Tibial nerve (tissue), 4 donors: ENCODE data around the gene PNPLA2. TPM values are rescaled to one million over a fixed set of nuclear protein-coding genes. Genes with fewer than 3 reads are reported as not detected.

Experiments used
- DNase-seq, 2 donors: peaks; one replicate each; pipeline ENCODE4 v3.0.0-alpha.2; 2019; ENCODE audit warnings: low spot score in 2 of 2
- H3K27ac ChIP-seq, 4 donors: fragments of 200-600 bp; sonication (generic) in 3 of 4; one replicate each; pipeline ENCODE4 v1.5.1; 2017 to 2019; ENCODE audit warnings: mild to moderate bottlenecking in 1 of 4
- H3K27me3 ChIP-seq, 2 donors: fragments of 200-600 bp; sonication (generic) in 1 of 2; one replicate each; pipeline versions ENCODE4 v1.5.1 to v1.6.0; 2017 to 2019
- H3K36me3 ChIP-seq, 3 donors: fragments of 200-600 bp; sonication (generic); one replicate each; pipeline ENCODE4 v1.5.1; 2018 to 2019
- H3K4me1 ChIP-seq, 4 donors: fragments of 200-600 bp; sonication (generic) in 3 of 4; one replicate each; pipeline ENCODE4 v1.5.1; 2017 to 2019
- H3K4me3 ChIP-seq, 4 donors: fragments of 200-600 bp; sonication (generic) in 3 of 4; one replicate each; pipeline ENCODE4 v1.5.1; 2017 to 2019; ENCODE audit warnings: mild to moderate bottlenecking in 1 of 4, moderate library complexity in 1 of 4
- H3K9me3 ChIP-seq, 4 donors: fragments of 200-600 bp; sonication (generic) in 3 of 4; one replicate each; pipeline ENCODE4 v1.5.1; 2017 to 2019
- CTCF ChIP-seq, 5 experiments: fragments of 200-600 bp in 3 of 5; fragments of 450-650 bp in 2 of 5; sonication (generic) in 3 of 5; IDR thresholded peaks; one replicate each; pipeline ENCODE4 v1.5.1; 2016 to 2019; ENCODE audit warnings: antibody characterized with exemption in 5 of 5, mild to moderate bottlenecking in 3 of 5, moderate library complexity in 2 of 5
- EP300 ChIP-seq, 2 donors: sonication (generic); formaldehyde crosslinking; IDR thresholded peaks; one replicate each; pipeline ENCODE4 v1.6.1; 2017; ENCODE audit warnings: antibody characterized with exemption in 2 of 2, mild to moderate bottlenecking in 1 of 2
- POLR2A ChIP-seq, 2 donors: fragments of 450-650 bp; IDR thresholded peaks; one replicate each; pipeline ENCODE4 v1.6.1; 2017; ENCODE audit warnings: antibody characterized with exemption in 2 of 2, mild to moderate bottlenecking in 2 of 2, moderate library complexity in 2 of 2
- WGBS, 2 donors: methylation state at CpG; one replicate each; pipeline ENCODE4 v1.1.5; 2018; 5-methylcytosine and 5-hydroxymethylcytosine counted together
- total RNA-seq, 4 donors: library from RNA; depleted of rRNA; stranded (reverse); fragments of >200 nt; gene quantifications; one replicate each; pipeline ENCODE4 v1.1.0, GENCODE V29; 2016

Gene PNPLA2
- total RNA-seq, 4 donors from 2014 or later: 136 to 314 (median 187) TPM

GRCh38 chr11:782264-783174, 36.2 kb upstream of the PNPLA2 start:
- WGBS, 2 donors: 53 to 74% methylated on average over 21 to 28 of the region's 36 CpGs
- Histone ChIP-seq H3K4me3 (no peak overlapping the region), H3K4me1 (peaks cover 0 to 29% (median 12%) of the 10 kb centered on the region in 4 donors), H3K27me3 (peaks cover 0 to under 1% of the 10 kb centered on the region in 2 donors), H3K27ac (no peak overlapping the region), H3K36me3 (peaks cover 0 to 57% (median 0%) of the 10 kb centered on the region in 3 donors), H3K9me3 (no peaks in the 10 kb centered on the region)
- TF ChIP-seq POLR2A (IDR thresholded peaks at IDR 0.05): no peak
- TF ChIP-seq EP300 (IDR thresholded peaks at IDR 0.05): no peak
- no peak for TF ChIP-seq CTCF (IDR thresholded peaks at IDR 0.05)
- no peak for DNase-seq

DNA sequence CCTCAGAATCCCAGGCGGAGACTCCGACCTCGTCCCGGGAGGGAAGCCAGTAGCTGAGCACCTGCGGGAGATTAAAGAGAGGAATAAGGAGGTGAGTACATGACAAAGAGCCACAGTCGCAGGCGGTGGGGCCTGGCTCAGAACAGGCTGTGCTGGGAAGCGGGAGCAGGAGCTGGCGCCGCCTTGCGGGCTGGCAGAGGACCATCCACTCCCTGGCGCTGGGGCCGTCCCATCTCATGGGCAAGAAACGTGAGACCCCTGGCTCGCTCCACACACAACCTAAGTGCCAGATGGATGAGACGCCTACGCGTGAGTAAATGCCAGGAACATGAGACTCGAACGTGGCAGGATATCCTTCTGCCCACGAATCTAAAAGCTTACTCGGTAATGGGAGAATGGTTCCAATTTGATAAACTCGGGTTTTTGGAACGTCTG, 35.1 kb upstream of the PNPLA2 start:
- H3K4me3 ChIP-seq: no peak overlapping the region

DNA sequence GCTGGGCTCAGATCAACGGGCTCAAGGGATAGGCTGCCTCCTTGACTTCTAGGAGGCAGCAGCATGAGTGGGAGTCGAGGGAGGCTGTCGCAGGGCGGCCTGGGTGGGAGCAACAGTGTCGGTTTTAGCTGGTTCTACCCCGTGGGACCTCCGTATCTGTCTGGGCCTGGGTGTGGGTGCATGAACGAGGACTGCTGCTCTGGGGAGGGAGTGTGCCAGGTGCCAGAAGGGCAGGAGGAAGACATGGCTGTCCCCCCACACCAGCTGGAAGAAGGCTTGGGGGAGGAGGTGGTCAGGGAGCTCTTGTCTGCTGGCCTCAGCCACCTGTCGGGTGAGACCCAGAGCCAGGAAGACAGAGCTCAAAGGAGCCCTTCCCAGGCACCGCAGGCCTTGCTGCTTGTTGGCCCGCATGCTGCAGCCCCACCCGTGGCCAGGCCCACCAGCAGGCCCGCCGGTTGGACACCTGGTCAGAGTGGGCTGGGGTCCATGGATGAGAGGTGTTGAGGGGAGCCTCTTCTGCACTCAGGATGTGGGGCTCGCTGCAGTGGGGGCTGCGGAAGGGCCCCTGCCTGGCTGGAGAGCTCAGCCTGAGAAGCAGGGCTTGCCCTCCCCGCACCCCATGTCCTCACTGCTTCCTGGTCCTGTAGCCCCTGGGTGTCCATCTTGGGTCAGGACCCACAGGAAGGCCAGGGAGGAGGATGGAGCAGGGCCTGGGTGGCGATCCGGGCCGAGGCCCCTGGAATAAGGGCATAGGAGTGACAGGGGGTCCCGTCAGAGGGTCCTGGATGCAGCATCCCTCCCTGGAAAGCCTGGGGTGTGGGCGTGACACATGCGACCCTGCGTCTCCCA, 32.3 kb upstream of the PNPLA2 start:
- 69 to 74% methylated on average over 18 to 21 of the region's 24 CpGs for WGBS, 2 donors
- H3K27ac ChIP-seq: no peak overlapping the region
- TF ChIP-seq POLR2A (IDR thresholded peaks at IDR 0.05) (no peak), EP300 (IDR thresholded peaks at IDR 0.05) (no peak), CTCF (IDR thresholded peaks at IDR 0.05) (no peak)
- no peak for DNase-seq
- H3K36me3 ChIP-seq: peaks cover 0 to 52% (median 0%) of the 10 kb centered on the region in 3 donors
- peaks cover 0 to 20% (median 6%) of the 10 kb centered on the region in 4 donors for H3K4me1 ChIP-seq
- peaks cover 0 to 33% of the 10 kb centered on the region in 2 donors for H3K27me3 ChIP-seq
- H3K4me3 ChIP-seq: no peak overlapping the region
- no peaks in the 10 kb centered on the region for H3K9me3 ChIP-seq

More for the DNA sequence above, 35.1 kb upstream of the PNPLA2 start:
- peaks cover 0 to 58% (median 0%) of the 10 kb centered on the region in 3 donors for H3K36me3 ChIP-seq
- peaks cover 0 to 10% of the 10 kb centered on the region in 2 donors for H3K27me3 ChIP-seq
- TF ChIP-seq EP300 (IDR thresholded peaks at IDR 0.05): peak in 1 of 2 donors; percentile 8
- TF ChIP-seq POLR2A (IDR thresholded peaks at IDR 0.05): no peak
- TF ChIP-seq CTCF (IDR thresholded peaks at IDR 0.05): peak; percentile 57 to 76 (median 62)
- H3K9me3 ChIP-seq: no peaks in the 10 kb centered on the region
- 11 to 29% methylated on average over 12 to 24 of the region's 24 CpGs for WGBS, 2 donors
- peak; percentile 17 to 52 for DNase-seq
- peaks cover 0 to 19% (median 7%) of the 10 kb centered on the region in 4 donors for H3K4me1 ChIP-seq
- H3K27ac ChIP-seq: peak overlapping the region in 3 of 4 donors; percentile 2 to 38 (median 4)

DNA sequence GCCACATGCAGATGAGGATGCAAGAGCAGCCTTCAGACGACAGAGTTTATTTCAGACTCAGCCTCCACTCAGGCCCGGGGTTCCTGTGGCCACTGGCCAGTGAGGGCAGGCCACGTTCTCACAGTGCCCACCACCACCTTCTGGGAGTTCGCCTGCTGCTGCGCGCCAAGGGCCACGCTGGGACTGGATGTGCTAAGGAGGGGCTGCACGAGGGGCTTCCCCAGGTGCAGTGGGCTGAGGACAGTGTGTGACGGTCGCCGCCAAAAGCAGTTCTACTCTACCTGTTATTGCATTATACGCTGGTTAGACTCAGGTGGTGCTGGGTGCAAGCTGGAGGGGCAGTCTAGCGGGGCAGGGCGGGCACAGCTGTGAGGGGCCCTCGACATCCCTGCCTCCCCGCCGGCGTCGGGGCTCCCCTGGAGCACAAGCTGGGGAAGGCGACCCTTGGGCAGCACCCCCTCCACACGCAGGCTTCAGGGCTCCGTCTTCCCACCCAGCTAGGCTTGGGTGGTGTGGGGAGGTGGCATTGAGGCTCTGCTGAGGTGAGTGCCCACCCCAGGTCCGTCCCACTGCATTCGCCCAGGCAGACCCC, 31.5 kb upstream of the PNPLA2 start:
- Histone ChIP-seq H3K27me3 (peaks cover 0 to 33% of the 10 kb centered on the region in 2 donors), H3K4me3 (no peak overlapping the region), H3K4me1 (peaks cover 0 to 20% (median 6%) of the 10 kb centered on the region in 4 donors), H3K36me3 (peaks cover 0 to 52% (median 0%) of the 10 kb centered on the region in 3 donors), H3K9me3 (no peaks in the 10 kb centered on the region), H3K27ac (no peak overlapping the region)
- TF ChIP-seq EP300 (IDR thresholded peaks at IDR 0.05) (no peak), POLR2A (IDR thresholded peaks at IDR 0.05) (no peak), CTCF (IDR thresholded peaks at IDR 0.05) (no peak)
- WGBS, 2 donors: 83 to 94% methylated on average over 3 to 18 of the region's 24 CpGs
- DNase-seq: no peak
